Right forelimb (tissue), 1 donor: Measurements from ENCODE around the gene MATN4.

Source experiments
- DNase-seq: peaks from one replicate; pipeline ENCODE4 v3.0.0-alpha.2; 2018

Gene MATN4

GRCh38 chr20:45313065-45313695 lies 5.1 kb upstream of the MATN4 start:
- no peak for DNase-seq

GRCh38 chr20:45312241-45312640 lies 4.1 kb upstream of the MATN4 start:
- DNase-seq: no peak

- DNase-seq: peak; percentile 80
Observed at GRCh38 chr20:45311589-45312211, 3.6 kb upstream of the MATN4 start.

GRCh38 chr20:45309075-45309474 lies 976 bp upstream of the MATN4 start:
- DNase-seq: no peak

- no peak for DNase-seq
Observed at GRCh38 chr20:45307076-45307640, 941 bp downstream of the MATN4 start.

GRCh38 chr20:45306431-45306982 lies 1.6 kb downstream of the MATN4 start, which contains the start of gene RBPJL:
Gene RBPJL (plus strand): TSS chr20:45306840. CDS start chr20:45306923, 83 bp downstream.
- no peak for DNase-seq

GRCh38 chr20:45305262-45305661 lies 2.8 kb downstream of the MATN4 start:
- DNase-seq: no peak

GRCh38 chr20:45304464-45304999 lies 3.6 kb downstream of the MATN4 start:
- DNase-seq: no peak

- no peak for DNase-seq
Observed at GRCh38 chr20:45303586-45304463, 4.3 kb downstream of the MATN4 start.

- no peak for DNase-seq
Observed at GRCh38 chr20:45301824-45302271, 6.3 kb downstream of the MATN4 start.

- no peak for DNase-seq
Observed at GRCh38 chr20:45300961-45301360, 7.1 kb downstream of the MATN4 start.

GRCh38 chr20:45299786-45300185 lies 8.3 kb downstream of the MATN4 start:
- DNase-seq: no peak

- peak; percentile 22 for DNase-seq
Observed at GRCh38 chr20:45297786-45298497, 10.2 kb downstream of the MATN4 start.

- DNase-seq: no peak
Observed at GRCh38 chr20:45294659-45295058, 13.4 kb downstream of the MATN4 start.

- DNase-seq: no peak
Observed at GRCh38 chr20:45294003-45294368, 14.1 kb downstream of the MATN4 start.

GRCh38 chr20:45293041-45294002 lies 14.8 kb downstream of the MATN4 start:
- peak; percentile 89 for DNase-seq

GRCh38 chr20:45292343-45292742 lies 15.8 kb downstream of the MATN4 start:
- DNase-seq: no peak

- DNase-seq: no peak
Observed at GRCh38 chr20:45291526-45291925, 16.6 kb downstream of the MATN4 start.

- peak; percentile 84 for DNase-seq
Observed at GRCh38 chr20:45290677-45291355, 17.3 kb downstream of the MATN4 start.
